ENCODE data around the gene LCE7A. TPM values are rescaled to one million over a fixed set of nuclear protein-coding genes. Genes with fewer than 3 reads are reported as not detected.

The LCE7A gene
- total RNA-seq, 2 donors from 2014 or later: not detected

GRCh38 chr1:152824964-152825363, 34.8 kb upstream of the LCE7A start:
- DNase-seq: no peak
- no peak overlapping the region for H3K4me3 ChIP-seq
- intact Hi-C loops (cut with DNase I): no loop called here
- H3K9me3 ChIP-seq: no peaks in the 10 kb centered on the region
- TF ChIP-seq CTCF (IDR thresholded peaks at IDR 0.05): no peak
- no peaks in the 10 kb centered on the region for H3K27me3 ChIP-seq
- no peaks in the 10 kb centered on the region for H3K36me3 ChIP-seq
- H3K4me1 ChIP-seq: no peaks in the 10 kb centered on the region
- no peak overlapping the region for H3K9ac ChIP-seq (ENCODE audit: low read depth in 2 of 2, low read length in 2 of 2)
- no peak overlapping the region for H3K27ac ChIP-seq

GRCh38 chr1:152827173-152827572, 32.6 kb upstream of the LCE7A start, which contains the start of gene LCE1A:
Gene LCE1A (plus strand): TSS chr1:152827473. CDS start chr1:152827473, 0 bp downstream.
- no peak within 1 kb of the TSS for H3K4me3 ChIP-seq
- no peak for TF ChIP-seq CTCF (IDR thresholded peaks at IDR 0.05)
- no peaks in the 10 kb centered on the region for H3K9me3 ChIP-seq
- DNase-seq: no peak
- no peak within 1 kb of the TSS for H3K9ac ChIP-seq (ENCODE audit: low read depth in 2 of 2, low read length in 2 of 2)
- no peak within 1 kb of the TSS for H3K27ac ChIP-seq
- H3K4me1 ChIP-seq: no peaks in the 10 kb centered on the region
- no peaks in the 10 kb centered on the region for H3K36me3 ChIP-seq
- intact Hi-C loops (cut with DNase I): no loop called here
- no peaks in the 10 kb centered on the region for H3K27me3 ChIP-seq

GRCh38 chr1:152836870-152837269, 22.9 kb upstream of the LCE7A start:
- H3K27me3 ChIP-seq: no peaks in the 10 kb centered on the region
- no peak overlapping the region for H3K27ac ChIP-seq
- DNase-seq: no peak
- H3K9ac ChIP-seq (ENCODE audit: low read depth in 2 of 2, low read length in 2 of 2): no peak overlapping the region
- TF ChIP-seq CTCF (IDR thresholded peaks at IDR 0.05): no peak
- no peaks in the 10 kb centered on the region for H3K36me3 ChIP-seq
- no peak overlapping the region for H3K4me3 ChIP-seq
- no peaks in the 10 kb centered on the region for H3K4me1 ChIP-seq
- H3K9me3 ChIP-seq: no peaks in the 10 kb centered on the region
- intact Hi-C loops (cut with DNase I): no loop called here

GRCh38 chr1:152842556-152842955, 17.2 kb upstream of the LCE7A start, which contains the start of gene LCE6A:
Gene LCE6A (plus strand): TSS chr1:152842856. CDS start chr1:152843521, 665 bp downstream.
- TF ChIP-seq CTCF (IDR thresholded peaks at IDR 0.05): no peak
- Histone ChIP-seq H3K9ac (ENCODE audit: low read depth in 2 of 2, low read length in 2 of 2) (no peak within 1 kb of the TSS), H3K36me3 (no peaks in the 10 kb centered on the region), H3K27me3 (no peaks in the 10 kb centered on the region), H3K27ac (no peak within 1 kb of the TSS), H3K4me1 (no peaks in the 10 kb centered on the region), H3K4me3 (no peak within 1 kb of the TSS), H3K9me3 (no peaks in the 10 kb centered on the region)
- intact Hi-C loops (cut with DNase I): no loop called here
- no peak for DNase-seq

GRCh38 chr1:152855661-152856060, 4.1 kb upstream of the LCE7A start:
- Histone ChIP-seq H3K9me3 (no peaks in the 10 kb centered on the region), H3K27ac (no peak overlapping the region), H3K4me1 (no peaks in the 10 kb centered on the region), H3K9ac (ENCODE audit: low read depth in 2 of 2, low read length in 2 of 2) (no peak overlapping the region), H3K27me3 (no peaks in the 10 kb centered on the region), H3K36me3 (no peaks in the 10 kb centered on the region), H3K4me3 (no peak overlapping the region)
- TF ChIP-seq CTCF (IDR thresholded peaks at IDR 0.05): no peak
- DNase-seq: no peak
- intact Hi-C loops (cut with DNase I): no loop called here

All from colonic mucosa (tissue), 4 donors.